GM15510 (cell line): Measurements from ENCODE around the gene CCDC60.

Experiments used
- POLR2A ChIP-seq: IDR thresholded peaks from 3 replicates; pipeline ENCODE4 v1.6.1; 2011; ENCODE audit warnings: borderline replicate concordance; ENCODE audit not compliant: insufficient read length; ENCODE audit errors: extremely low read depth

CCDC60 gene

GRCh38 chr12:119334430-119335170 lies at the start of gene CCDC60:
CCDC60 (plus strand) TSS chr12:119334729; CDS start chr12:119335177, 448 bp downstream.
- TF ChIP-seq POLR2A, result no peak

GRCh38 chr12:119288576-119288975 lies 46.0 kb upstream of the CCDC60 start:
- no peak for TF ChIP-seq POLR2A

GRCh38 chr12:119292893-119293630 lies 41.5 kb upstream of the CCDC60 start:
- TF ChIP-seq POLR2A, result no peak

GRCh38 chr12:119294211-119294610 lies 40.3 kb upstream of the CCDC60 start:
- TF ChIP-seq POLR2A, result no peak

- no peak for TF ChIP-seq POLR2A
Observed at GRCh38 chr12:119296535-119296934, 38.0 kb upstream of the CCDC60 start.

GRCh38 chr12:119299130-119299529 lies 35.4 kb upstream of the CCDC60 start:
- TF ChIP-seq POLR2A, result no peak

- no peak for TF ChIP-seq POLR2A
Observed at GRCh38 chr12:119301379-119301778, 33.1 kb upstream of the CCDC60 start.

GRCh38 chr12:119302451-119303080 lies 32.0 kb upstream of the CCDC60 start:
- TF ChIP-seq POLR2A, result no peak

GRCh38 chr12:119306593-119306992 lies 27.9 kb upstream of the CCDC60 start:
- TF ChIP-seq POLR2A, result no peak

- TF ChIP-seq POLR2A, result no peak
Observed at GRCh38 chr12:119307747-119308146, 26.8 kb upstream of the CCDC60 start.

- TF ChIP-seq POLR2A, result no peak
Observed at GRCh38 chr12:119308708-119309456, 25.6 kb upstream of the CCDC60 start.

GRCh38 chr12:119311878-119312277 lies 22.7 kb upstream of the CCDC60 start:
- no peak for TF ChIP-seq POLR2A

- TF ChIP-seq POLR2A, result no peak
Observed at GRCh38 chr12:119312904-119313303, 21.6 kb upstream of the CCDC60 start.

GRCh38 chr12:119314290-119314689 lies 20.2 kb upstream of the CCDC60 start:
- TF ChIP-seq POLR2A, result no peak

GRCh38 chr12:119319638-119320037 lies 14.9 kb upstream of the CCDC60 start:
- no peak for TF ChIP-seq POLR2A
